ENCODE data around the gene IER2.
A peak's percentile ranks its signal among the peaks of the same experiment; 100 is the strongest.

Gene IER2

GRCh38 chr19:13119627-13120026 is 30.6 kb upstream of the IER2 start:
- no peak for DNase-seq (ENCODE audit: low read depth)

GRCh38 chr19:13120031-13120430 is 30.2 kb upstream of the IER2 start:
- DNase-seq (ENCODE audit: low read depth), result no peak

GRCh38 chr19:13120817-13121216 is 29.4 kb upstream of the IER2 start:
- no peak for DNase-seq (ENCODE audit: low read depth)

- no peak for DNase-seq (ENCODE audit: low read depth)
Measured at GRCh38 chr19:13121551-13122274, 28.5 kb upstream of the IER2 start.

GRCh38 chr19:13122275-13122878 is 27.8 kb upstream of the IER2 start:
- no peak for DNase-seq (ENCODE audit: low read depth)

GRCh38 chr19:13122980-13123957 is 26.9 kb upstream of the IER2 start:
- no peak for DNase-seq (ENCODE audit: low read depth)

- DNase-seq (ENCODE audit: low read depth), result no peak
Measured at GRCh38 chr19:13127051-13127450, 23.2 kb upstream of the IER2 start.

- DNase-seq (ENCODE audit: low read depth), result no peak
Measured at GRCh38 chr19:13127811-13128575, 22.2 kb upstream of the IER2 start.

- no peak for DNase-seq (ENCODE audit: low read depth)
Measured at GRCh38 chr19:13128583-13128982, 21.6 kb upstream of the IER2 start.

- no peak for DNase-seq (ENCODE audit: low read depth)
Measured at GRCh38 chr19:13129384-13129783, 20.8 kb upstream of the IER2 start.

- no peak for DNase-seq (ENCODE audit: low read depth)
Measured at GRCh38 chr19:13130886-13131490, 19.2 kb upstream of the IER2 start.

GRCh38 chr19:13132471-13133180 is 17.6 kb upstream of the IER2 start:
- DNase-seq (ENCODE audit: low read depth), result peak; percentile 27

- no peak for DNase-seq (ENCODE audit: low read depth)
Measured at GRCh38 chr19:13133241-13133870, 16.9 kb upstream of the IER2 start.

GRCh38 chr19:13134626-13135025 is 15.6 kb upstream of the IER2 start:
- DNase-seq (ENCODE audit: low read depth), result no peak

- no peak for DNase-seq (ENCODE audit: low read depth)
Measured at GRCh38 chr19:13135068-13136062, 14.8 kb upstream of the IER2 start.

- DNase-seq (ENCODE audit: low read depth), result no peak
Measured at GRCh38 chr19:13137290-13137794, 12.9 kb upstream of the IER2 start.

GRCh38 chr19:13138171-13138915 is 11.9 kb upstream of the IER2 start:
- no peak for DNase-seq (ENCODE audit: low read depth)

GRCh38 chr19:13138916-13139198 is 11.4 kb upstream of the IER2 start:
- DNase-seq (ENCODE audit: low read depth), result no peak

All from stimulated activated CD8-positive, alpha-beta memory T cell treated with anti-CD3 and anti-CD28 coated beads, Interleukin-12 subunit alpha, Interleukin-12 subunit beta, amount 100 ng/mL, for 4 hours (primary cell).